Thyroid gland (tissue), 4 donors: ENCODE data around the gene LCN10. TPM values are rescaled to one million over a fixed set of nuclear protein-coding genes. Genes with fewer than 3 reads are reported as not detected.
A peak's percentile ranks its signal among the peaks of the same experiment; 100 is the strongest.

Experiments
- DNase-seq, 2 donors: peaks; one replicate each; pipeline ENCODE4 v3.0.0-alpha.2; 2019
- H3K27ac ChIP-seq, 3 donors: fragments of 200-600 bp; sonication (generic); 1 replicate in 2 of 3; 2 replicates in 1 of 3; pipeline ENCODE4 v1.5.1; 2016 to 2019; ENCODE audit warnings: mild to moderate bottlenecking in 1 of 3, moderate library complexity in 1 of 3
- H3K27me3 ChIP-seq: fragments of 200-600 bp; sonication (generic); one replicate; pipeline ENCODE4 v1.5.1; 2019
- H3K36me3 ChIP-seq, 2 donors: fragments of 200-600 bp; sonication (generic); one replicate each; pipeline ENCODE4 v1.5.1; 2016 to 2019
- H3K4me1 ChIP-seq, 2 donors: fragments of 200-600 bp; sonication (generic); one replicate each; pipeline ENCODE4 v1.5.1; 2017 to 2019
- H3K4me3 ChIP-seq, 3 donors: fragments of 200-600 bp; sonication (generic); replicated peaks in 1 of 3; 1 replicate in 2 of 3; 2 replicates in 1 of 3; pipeline ENCODE4 v1.5.1; 2016; ENCODE audit warnings: mild to moderate bottlenecking in 1 of 3
- H3K9me3 ChIP-seq: fragments of 200-600 bp; sonication (generic); one replicate; pipeline ENCODE4 v1.5.1; 2017
- POLR2A ChIP-seq, 2 donors: fragments of 450-650 bp; IDR thresholded peaks; one replicate each; pipeline ENCODE4 v1.6.1; 2017; ENCODE audit warnings: antibody characterized with exemption in 2 of 2, mild to moderate bottlenecking in 2 of 2, moderate library complexity in 1 of 2
- WGBS, 2 donors: methylation state at CpG; one replicate each; pipeline ENCODE4 v1.1.5; 2017; 5-methylcytosine and 5-hydroxymethylcytosine counted together
- intact Hi-C: fragments of 100-400 bp; cut with DNase I; formaldehyde crosslinking; loops from one replicate; pipeline ENCODE4 v1.15.1; 2023
- total RNA-seq, 4 donors: library from RNA; depleted of rRNA; stranded (reverse); fragments of >200 nt; gene quantifications; one replicate each; pipeline ENCODE4 v1.2.3, GENCODE V29; 2016
- TF ChIP-seq, protein P1 (sequence below), 6 experiments: fragments of 200-600 bp in 3 of 6; fragments of 450-650 bp in 3 of 6; sonication (generic) in 3 of 6; IDR thresholded peaks; one replicate each; pipeline ENCODE4 v1.5.1; 2016 to 2019; ENCODE audit warnings: antibody characterized with exemption in 6 of 6, mild to moderate bottlenecking in 2 of 6, inconsistent platforms in 1 of 6, moderate library complexity in 1 of 6

LCN10 gene
- total RNA-seq, 4 donors from 2014 or later = 5.8 to 10.1 (median 7.1) TPM

DNA sequence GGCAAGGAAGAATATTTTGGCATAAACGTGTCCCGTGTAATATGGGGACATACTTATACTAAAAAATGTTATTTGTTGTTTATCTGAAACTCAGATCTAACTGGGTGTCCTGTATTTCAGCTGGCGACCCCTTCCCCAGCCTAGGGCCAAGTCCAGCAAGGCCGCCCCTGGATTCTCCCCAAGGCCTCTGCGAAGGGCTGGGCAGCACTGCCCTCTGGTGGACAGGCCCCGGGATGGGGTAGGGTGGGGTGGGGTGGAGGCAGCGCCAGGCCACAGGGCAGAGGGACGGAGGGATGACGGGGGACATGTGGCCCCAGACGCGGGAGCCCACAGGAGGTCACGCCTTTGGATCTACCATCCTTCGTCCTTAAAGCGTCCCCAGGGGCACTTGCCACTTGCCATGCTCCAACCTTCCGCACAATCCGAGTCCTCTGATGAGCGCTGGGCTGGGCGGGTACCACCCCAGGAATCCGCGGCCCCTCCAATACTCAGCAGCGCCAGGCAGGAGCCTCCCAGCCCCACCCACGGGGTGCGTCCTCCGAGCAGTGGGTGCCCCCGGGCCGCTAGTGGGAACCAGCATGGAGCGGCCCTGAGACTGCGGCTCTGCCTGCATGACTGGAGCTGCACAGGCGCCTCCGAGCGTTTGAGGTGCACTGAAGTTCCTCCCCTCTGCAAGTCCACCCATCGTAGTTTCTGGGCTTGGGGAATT is 48.4 kb downstream of the LCN10 start:
- TF ChIP-seq POLR2A (IDR thresholded peaks at IDR 0.05) = no peak
- TF ChIP-seq, protein P1, sequence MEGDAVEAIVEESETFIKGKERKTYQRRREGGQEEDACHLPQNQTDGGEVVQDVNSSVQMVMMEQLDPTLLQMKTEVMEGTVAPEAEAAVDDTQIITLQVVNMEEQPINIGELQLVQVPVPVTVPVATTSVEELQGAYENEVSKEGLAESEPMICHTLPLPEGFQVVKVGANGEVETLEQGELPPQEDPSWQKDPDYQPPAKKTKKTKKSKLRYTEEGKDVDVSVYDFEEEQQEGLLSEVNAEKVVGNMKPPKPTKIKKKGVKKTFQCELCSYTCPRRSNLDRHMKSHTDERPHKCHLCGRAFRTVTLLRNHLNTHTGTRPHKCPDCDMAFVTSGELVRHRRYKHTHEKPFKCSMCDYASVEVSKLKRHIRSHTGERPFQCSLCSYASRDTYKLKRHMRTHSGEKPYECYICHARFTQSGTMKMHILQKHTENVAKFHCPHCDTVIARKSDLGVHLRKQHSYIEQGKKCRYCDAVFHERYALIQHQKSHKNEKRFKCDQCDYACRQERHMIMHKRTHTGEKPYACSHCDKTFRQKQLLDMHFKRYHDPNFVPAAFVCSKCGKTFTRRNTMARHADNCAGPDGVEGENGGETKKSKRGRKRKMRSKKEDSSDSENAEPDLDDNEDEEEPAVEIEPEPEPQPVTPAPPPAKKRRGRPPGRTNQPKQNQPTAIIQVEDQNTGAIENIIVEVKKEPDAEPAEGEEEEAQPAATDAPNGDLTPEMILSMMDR (IDR thresholded peaks at IDR 0.05) = peak; percentile 18 to 71 (median 52)
- H3K36me3 ChIP-seq = no peaks in the 10 kb centered on the region
- intact Hi-C loops = no loop called here
- H3K4me1 ChIP-seq = peaks cover 47 to 82% of the 10 kb centered on the region in 2 donors
- no peak overlapping the region for H3K4me3 ChIP-seq
- peak; percentile 56 to 67 for DNase-seq
- WGBS, 2 donors = 31 to 37% methylated on average over 24 to 32 of the region's 32 CpGs
- no peaks in the 10 kb centered on the region for H3K9me3 ChIP-seq
- no peaks in the 10 kb centered on the region for H3K27me3 ChIP-seq
- H3K27ac ChIP-seq = peak overlapping the region; percentile 69 to 75 (median 75)

DNA sequence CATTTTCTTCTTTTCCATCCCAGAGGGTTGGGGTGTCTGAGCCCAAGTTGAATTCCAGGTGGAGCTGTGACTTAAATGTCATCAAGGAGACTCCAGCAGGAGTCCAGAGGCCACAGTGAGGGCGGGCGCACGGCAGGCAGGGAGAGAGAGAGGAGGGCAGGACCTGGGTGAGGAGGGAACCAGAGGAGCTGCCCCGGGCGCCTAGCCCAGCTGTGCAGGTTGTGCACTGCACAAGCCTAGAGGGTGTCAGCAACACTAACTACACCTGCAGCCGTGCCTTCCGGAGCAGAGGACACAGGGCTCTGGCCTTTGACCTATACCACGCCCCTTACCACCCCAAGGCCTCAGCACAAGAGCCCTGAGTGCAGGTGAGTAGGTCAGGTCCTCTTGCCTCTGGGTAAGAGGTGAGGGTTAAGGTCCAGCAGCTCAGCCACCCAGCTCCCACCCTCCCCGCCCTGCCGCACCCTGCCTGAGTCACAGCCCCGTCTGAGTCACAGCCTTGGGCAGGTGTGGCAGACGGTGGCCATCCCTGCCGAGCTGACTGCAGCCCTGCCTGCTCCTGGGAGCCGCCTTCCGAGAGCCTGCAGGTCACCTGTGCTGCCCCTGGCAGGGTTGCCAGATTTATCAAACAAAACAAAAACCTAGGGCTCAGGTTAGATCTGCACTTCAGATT is 49.1 kb downstream of the LCN10 start:
- no peak for TF ChIP-seq POLR2A (IDR thresholded peaks at IDR 0.05)
- TF ChIP-seq, protein P1 (IDR thresholded peaks at IDR 0.05) = no peak
- 63 to 90% methylated on average over 5 to 12 of the region's 15 CpGs for WGBS, 2 donors
- no peaks in the 10 kb centered on the region for H3K9me3 ChIP-seq
- peak; percentile 91 for DNase-seq
- H3K36me3 ChIP-seq = no peaks in the 10 kb centered on the region
- H3K4me3 ChIP-seq = no peak overlapping the region
- peak overlapping the region; percentile 69 to 75 (median 75) for H3K27ac ChIP-seq
- peaks cover 47 to 89% of the 10 kb centered on the region in 2 donors for H3K4me1 ChIP-seq
- no peaks in the 10 kb centered on the region for H3K27me3 ChIP-seq
- intact Hi-C loops = no loop called here

DNA sequence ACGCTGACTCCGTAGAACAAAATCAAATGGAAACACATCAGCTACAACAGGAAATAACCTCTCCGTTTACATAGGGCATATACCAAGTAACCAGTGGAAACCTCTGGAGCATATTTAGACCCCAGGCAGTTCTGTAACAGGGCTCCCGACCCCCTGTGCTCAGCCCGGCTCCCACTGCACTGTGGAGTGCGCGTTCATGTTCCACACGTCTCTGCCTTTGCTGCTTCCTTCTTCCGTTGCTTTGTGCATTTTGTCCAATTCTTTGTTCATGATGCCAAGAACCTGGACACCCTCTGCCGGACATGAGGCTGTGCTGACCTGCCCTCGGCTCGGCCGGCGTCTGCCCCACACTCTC is 49.6 kb downstream of the LCN10 start:
- no peak for TF ChIP-seq POLR2A (IDR thresholded peaks at IDR 0.05)
- TF ChIP-seq, protein P1 (IDR thresholded peaks at IDR 0.05) = no peak
- Histone ChIP-seq H3K4me1 (peaks cover 49 to 94% of the 10 kb centered on the region in 2 donors), H3K9me3 (no peaks in the 10 kb centered on the region), H3K36me3 (no peaks in the 10 kb centered on the region), H3K27ac (peak overlapping the region; percentile 69 to 75 (median 75)), H3K4me3 (no peak overlapping the region), H3K27me3 (no peaks in the 10 kb centered on the region)
- WGBS, 2 donors = 74% methylated on average over 14 of the region's 14 CpGs
- no peak for DNase-seq
- intact Hi-C loops = no loop called here

DNA sequence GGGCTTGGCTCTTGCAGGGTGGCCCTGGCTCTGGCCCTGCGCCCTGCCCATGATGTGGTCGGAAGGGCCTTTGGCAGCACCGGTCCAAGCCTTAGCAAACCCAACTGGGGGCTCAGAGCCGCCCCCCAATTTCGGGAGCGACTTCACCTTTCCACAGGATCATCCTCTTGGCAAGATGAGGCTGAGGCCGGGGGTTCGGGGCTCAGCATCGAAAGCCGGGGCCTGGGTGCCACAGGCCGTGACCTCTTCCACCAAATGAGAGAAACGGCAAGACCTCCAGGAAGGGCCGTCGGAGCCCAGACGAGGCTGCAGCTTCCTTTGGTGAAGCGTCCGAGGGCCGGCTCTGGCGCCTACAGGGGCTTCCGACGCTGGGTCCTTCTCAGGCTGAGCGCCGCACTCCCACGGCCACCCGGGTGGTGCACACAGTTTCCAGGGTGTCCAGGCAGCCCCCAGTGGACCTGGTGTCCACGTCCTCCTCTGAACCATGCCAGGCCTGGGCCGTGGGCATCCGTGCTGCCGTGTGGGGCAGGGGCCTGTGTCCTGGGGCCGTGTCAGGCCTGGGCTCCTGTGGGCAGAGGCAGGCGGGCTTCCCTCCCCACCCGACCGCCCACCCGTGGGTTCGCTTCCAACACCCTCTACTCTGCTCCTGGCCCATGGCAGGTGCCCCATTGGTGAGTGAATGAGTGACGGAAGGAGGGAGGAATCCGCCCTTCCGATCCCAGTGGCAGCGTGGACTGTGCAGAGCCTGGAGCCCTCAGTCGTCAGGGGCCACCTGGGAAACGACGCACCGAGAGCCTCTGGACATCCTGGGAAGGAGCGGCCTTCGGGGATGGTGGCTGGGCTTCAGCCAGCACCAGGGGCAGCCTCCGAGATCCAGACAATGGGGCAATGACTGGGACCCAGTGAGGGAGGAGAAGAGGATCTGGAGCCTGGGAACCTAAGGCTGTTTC is 50.3 kb downstream of the LCN10 start:
- peak overlapping the region in 2 of 3 donors; percentile 17 to 75 for H3K27ac ChIP-seq
- H3K9me3 ChIP-seq = no peaks in the 10 kb centered on the region
- DNase-seq = no peak
- no peak overlapping the region for H3K4me3 ChIP-seq
- TF ChIP-seq POLR2A (IDR thresholded peaks at IDR 0.05) = no peak
- TF ChIP-seq, protein P1 (IDR thresholded peaks at IDR 0.05) = no peak
- 89 to 91% methylated on average over 39 to 46 of the region's 46 CpGs for WGBS, 2 donors
- peaks cover 56 to 94% of the 10 kb centered on the region in 2 donors for H3K4me1 ChIP-seq
- intact Hi-C loops = no loop called here
- no peaks in the 10 kb centered on the region for H3K36me3 ChIP-seq
- no peaks in the 10 kb centered on the region for H3K27me3 ChIP-seq
